RWPE2 (cell line): Measurements from ENCODE around the gene ZNF292.
"Not testable (repeated sequence)": the region's sequence is repeated elsewhere in the genome, so short reads cannot be mapped to it uniquely, and the experiment has no call there.

ENCODE experiments used
- ATAC-seq: fragments of 200-7000 bp; cut with Tn5 transposase; 3 replicates; pipeline ENCODE4 v1.9.1; 2021; ENCODE audit warnings: low read depth
- DNase-seq: peaks from one replicate; pipeline ENCODE4 v3.0.0-alpha.2; 2020; ENCODE audit warnings: low spot score
- H3K27ac ChIP-seq: fragments of 450-650 bp; 2 replicates; pipeline ENCODE4 v1.5.1; 2017; ENCODE audit warnings: mild to moderate bottlenecking; ENCODE audit not compliant: poor library complexity, severe bottlenecking
- H3K27me3 ChIP-seq: fragments of 250-450 bp; sonication (Bioruptor Pico); 2 replicates; pipeline ENCODE4 v1.5.1; 2021; ENCODE audit warnings: mild to moderate bottlenecking, moderate library complexity; ENCODE audit not compliant: insufficient read depth, poor library complexity, severe bottlenecking
- H3K36me3 ChIP-seq: fragments of 250-450 bp; sonication (Bioruptor Pico); 2 replicates; pipeline ENCODE4 v1.5.1; 2020; ENCODE audit warnings: low read depth, mild to moderate bottlenecking, moderate library complexity
- H3K4me1 ChIP-seq: fragments of 250-450 bp; sonication (Bioruptor Pico); 2 replicates; pipeline ENCODE4 v1.5.1; 2021; ENCODE audit warnings: mild to moderate bottlenecking, moderate library complexity; ENCODE audit not compliant: insufficient read depth, poor library complexity, severe bottlenecking
- H3K4me3 ChIP-seq: fragments of 250-450 bp; sonication (Bioruptor Pico); 2 replicates; pipeline ENCODE4 v1.5.1; 2021; ENCODE audit warnings: mild to moderate bottlenecking, moderate library complexity; ENCODE audit not compliant: severe bottlenecking
- H3K9me3 ChIP-seq: fragments of 250-450 bp; sonication (Bioruptor Pico); 2 replicates; pipeline ENCODE4 v1.5.1; 2021; ENCODE audit warnings: mild to moderate bottlenecking, moderate library complexity; ENCODE audit not compliant: severe bottlenecking
- CTCF ChIP-seq: fragments of 450-650 bp; IDR thresholded peaks from one replicate; pipeline ENCODE4 v1.5.1; 2017; ENCODE audit warnings: mild to moderate bottlenecking, moderate library complexity; ENCODE audit not compliant: poor library complexity, severe bottlenecking

ZNF292 gene

GRCh38 chr6:87155842-87156815 lies 764 bp downstream of the ZNF292 start:
- ATAC-seq (peak; percentile 29), DNase-seq (peak; percentile 60)
- Histone ChIP-seq H3K4me1 (peaks cover 8% of the 10 kb centered on the region), H3K36me3 (peaks cover 17% of the 10 kb centered on the region), H3K9me3 (no peaks in the 10 kb centered on the region), H3K27ac (peak overlapping the region; percentile 77), H3K4me3 (peak overlapping the region; percentile 64), H3K27me3 (no peaks in the 10 kb centered on the region)
- no peak for TF ChIP-seq CTCF

DNA sequence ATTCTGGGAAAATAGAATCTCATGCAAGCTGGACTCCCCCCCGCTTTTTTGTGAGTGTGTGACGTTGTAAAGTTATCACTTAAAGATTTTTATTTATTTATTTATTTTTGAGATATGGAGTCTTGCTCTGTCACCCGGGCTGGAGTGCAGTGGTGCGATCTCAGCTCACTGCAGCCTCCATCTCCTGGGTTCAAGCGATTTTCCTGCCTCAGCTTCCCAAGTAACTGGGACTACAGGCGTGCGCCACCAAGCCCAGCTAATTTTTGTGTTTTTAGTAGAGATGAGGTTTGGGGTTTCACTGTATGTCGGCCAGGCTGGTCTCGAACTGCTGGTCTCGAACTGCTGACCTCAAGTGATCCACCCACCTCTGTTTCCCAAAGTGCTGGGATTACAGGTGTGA lies 2.2 kb downstream of the ZNF292 start:
- not testable (repeated sequence) for H3K27ac ChIP-seq, H3K4me3 ChIP-seq, ATAC-seq, H3K9me3 ChIP-seq, DNase-seq, H3K27me3 ChIP-seq
- Histone ChIP-seq H3K4me1 (peaks cover 12% of the 10 kb centered on the region), H3K36me3 (peaks cover 22% of the 10 kb centered on the region)

- H3K4me3 ChIP-seq: no peak overlapping the region
- no peak for TF ChIP-seq CTCF
- no peak for ATAC-seq
- peaks cover 12% of the 10 kb centered on the region for H3K4me1 ChIP-seq
- no peaks in the 10 kb centered on the region for H3K27me3 ChIP-seq
- no peak for DNase-seq
- no peak overlapping the region for H3K27ac ChIP-seq
- no peaks in the 10 kb centered on the region for H3K9me3 ChIP-seq
- H3K36me3 ChIP-seq: peaks cover 22% of the 10 kb centered on the region
Measured at GRCh38 chr6:87161299-87161698, 5.9 kb downstream of the ZNF292 start.

DNA sequence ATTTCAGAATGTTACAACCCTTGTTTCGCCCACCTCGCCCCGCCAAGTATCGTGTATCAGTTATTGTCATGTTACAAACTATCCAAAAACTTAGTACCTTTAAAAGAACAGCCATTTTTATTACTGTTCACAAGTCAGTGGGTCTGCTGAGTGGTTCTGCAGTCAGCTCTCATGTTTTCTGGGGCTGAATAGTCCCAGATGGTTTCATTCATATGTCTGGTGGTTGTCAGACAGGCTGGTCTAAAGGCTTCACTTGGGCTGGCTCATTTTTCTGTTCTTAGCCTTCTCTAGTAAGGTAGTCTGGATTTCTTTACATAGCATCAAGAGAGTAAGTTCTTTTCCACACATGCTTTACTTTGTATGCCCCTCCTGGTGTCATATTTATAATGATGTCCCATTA lies 8.6 kb downstream of the ZNF292 start:
- H3K27ac ChIP-seq: no peak overlapping the region
- H3K4me1 ChIP-seq: peaks cover 11% of the 10 kb centered on the region
- no peak for DNase-seq
- H3K36me3 ChIP-seq: peaks cover 13% of the 10 kb centered on the region; the same call in 1 of the 2 replicates
- H3K9me3 ChIP-seq: no peaks in the 10 kb centered on the region
- ATAC-seq: no peak
- no peaks in the 10 kb centered on the region for H3K27me3 ChIP-seq
- no peak for TF ChIP-seq CTCF
- H3K4me3 ChIP-seq: no peak overlapping the region

GRCh38 chr6:87164506-87164905 lies 9.1 kb downstream of the ZNF292 start:
- no peaks in the 10 kb centered on the region for H3K9me3 ChIP-seq
- H3K27ac ChIP-seq: no peak overlapping the region
- no peaks in the 10 kb centered on the region for H3K27me3 ChIP-seq
- peaks cover 11% of the 10 kb centered on the region for H3K4me1 ChIP-seq
- ATAC-seq (no peak), DNase-seq (no peak)
- no peak for TF ChIP-seq CTCF
- peaks cover 13% of the 10 kb centered on the region; the same call in 1 of the 2 replicates for H3K36me3 ChIP-seq
- no peak overlapping the region for H3K4me3 ChIP-seq
